Measurements from ENCODE around the gene FCF1.
"Not testable (repeated sequence)": the region's sequence is repeated elsewhere in the genome, so short reads cannot be mapped to it uniquely, and the experiment has no call there.

Gene FCF1

GRCh38 chr14:74698465-74698864 lies 14.5 kb upstream of the FCF1 start:
- DNase-seq (ENCODE audit: low spot score) = no peak

GRCh38 chr14:74702293-74702692 lies 10.7 kb upstream of the FCF1 start:
- no peak for DNase-seq (ENCODE audit: low spot score)

- DNase-seq (ENCODE audit: low spot score) = no peak
These were observed 9.9 kb upstream of the FCF1 start for GRCh38 chr14:74703043-74703442.

- no peak for DNase-seq (ENCODE audit: low spot score)
These were observed 8.3 kb upstream of the FCF1 start for GRCh38 chr14:74704656-74705055.

- no peak for DNase-seq (ENCODE audit: low spot score)
These were observed 7.1 kb upstream of the FCF1 start for GRCh38 chr14:74705613-74706500.

- no peak for DNase-seq (ENCODE audit: low spot score)
These were observed 2.5 kb upstream of the FCF1 start for GRCh38 chr14:74710480-74710879.

GRCh38 chr14:74711651-74712050 lies 1.3 kb upstream of the FCF1 start:
- DNase-seq (ENCODE audit: low spot score) = no peak

- DNase-seq (ENCODE audit: low spot score) = no peak
These were observed 421 bp downstream of the FCF1 start for GRCh38 chr14:74713395-74713735.

- DNase-seq (ENCODE audit: low spot score) = no peak
These were observed 7.6 kb downstream of the FCF1 start for GRCh38 chr14:74720526-74720925.

GRCh38 chr14:74723134-74723533 lies 10.2 kb downstream of the FCF1 start:
- no peak for DNase-seq (ENCODE audit: low spot score)

- no peak for DNase-seq (ENCODE audit: low spot score)
These were observed 19.4 kb downstream of the FCF1 start for GRCh38 chr14:74732387-74732786.

- DNase-seq (ENCODE audit: low spot score) = no peak
These were observed 20.3 kb downstream of the FCF1 start for GRCh38 chr14:74733221-74733620.

- DNase-seq (ENCODE audit: low spot score) = no peak
These were observed 22.2 kb downstream of the FCF1 start for GRCh38 chr14:74735125-74735524.

- peak; percentile 4 for DNase-seq (ENCODE audit: low spot score)
These were observed 24.9 kb downstream of the FCF1 start for GRCh38 chr14:74737753-74738325.

- no peak for DNase-seq (ENCODE audit: low spot score)
These were observed 26.5 kb downstream of the FCF1 start for GRCh38 chr14:74739293-74740030.

- DNase-seq (ENCODE audit: low spot score) = no peak
These were observed 34.3 kb downstream of the FCF1 start for GRCh38 chr14:74747237-74747636.

- DNase-seq (ENCODE audit: low spot score) = peak; percentile 9
These were observed 41.2 kb downstream of the FCF1 start for GRCh38 chr14:74754157-74754556.

GRCh38 chr14:74754899-74755298 lies 42.0 kb downstream of the FCF1 start:
- no peak for DNase-seq (ENCODE audit: low spot score)

- no peak for DNase-seq (ENCODE audit: low spot score)
These were observed 43.4 kb downstream of the FCF1 start for GRCh38 chr14:74756326-74756725.

GRCh38 chr14:74758505-74758904 lies 45.6 kb downstream of the FCF1 start:
- DNase-seq (ENCODE audit: low spot score) = not testable (repeated sequence)

- DNase-seq (ENCODE audit: low spot score) = peak; percentile 96
These were observed 50.2 kb downstream of the FCF1 start, which contains the start of gene YLPM1 for GRCh38 chr14:74762917-74763802. Gene YLPM1 (plus strand): TSS chr14:74763316. CDS start chr14:74763490, 174 bp downstream.
